GM23248 (cell line): Measurements from ENCODE around the gene FOXR1.

Experiments
- EZH2 ChIP-seq: fragments of 200-600 bp; sonication (generic); IDR thresholded peaks from 2 replicates; pipeline ENCODE4 v1.6.1; 2018; ENCODE audit warnings: antibody characterized with exemption, mild to moderate bottlenecking; ENCODE audit not compliant: insufficient read depth, poor library complexity, severe bottlenecking
- EZH2phosphoT487 ChIP-seq: fragments of 200-600 bp; sonication (generic); IDR thresholded peaks from 2 replicates; pipeline ENCODE4 v1.6.1; 2018; ENCODE audit warnings: antibody characterized with exemption, moderate library complexity, mild to moderate bottlenecking, low read depth; ENCODE audit not compliant: insufficient read depth

DNA sequence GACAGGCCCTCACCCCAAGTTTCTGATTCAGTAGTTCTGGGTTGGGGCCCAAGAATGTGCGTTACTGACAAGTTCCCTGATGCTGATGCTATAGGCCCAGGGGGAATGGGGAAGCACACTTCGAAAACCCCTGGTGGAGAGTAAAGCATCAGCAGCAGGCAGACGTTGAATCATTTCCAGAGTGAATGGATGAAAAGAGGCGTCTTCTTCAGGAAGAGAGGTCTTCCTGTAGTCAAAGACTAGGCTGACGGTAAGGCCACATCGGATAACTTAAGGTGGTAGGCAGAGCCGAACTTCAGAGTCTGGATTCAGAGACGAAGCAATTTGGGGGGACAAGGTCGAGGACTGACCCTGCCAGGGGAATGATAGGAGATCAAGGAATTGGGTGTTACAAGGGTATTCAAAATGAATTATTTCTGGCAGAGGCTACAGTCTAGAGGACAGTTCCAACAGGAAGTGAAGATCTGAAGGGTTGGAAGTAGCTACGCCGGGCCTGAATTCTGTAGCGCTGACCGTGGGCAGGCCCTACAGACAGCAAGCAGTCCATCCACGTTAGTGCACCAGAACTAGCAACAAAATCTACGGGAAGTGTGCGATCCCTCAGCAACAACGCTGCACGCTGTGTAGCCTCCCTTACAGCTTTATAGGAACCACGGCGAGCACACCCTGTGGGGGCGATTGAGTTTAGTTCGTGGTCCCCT lies 25.5 kb downstream of the FOXR1 start:
- TF ChIP-seq EZH2 (no peak), EZH2phosphoT487 (no peak)
